Stimulated activated CD4-positive, alpha-beta T cell treated with anti-CD3 and anti-CD28 coated beads, Interleukin-2, amount 100 ng/mL, for 4 hours (primary cell): ENCODE results near the gene FBXL16.

Source experiments
- DNase-seq: peaks from one replicate; pipeline ENCODE4 v3.0.0-alpha.2; 2020; ENCODE audit warnings: low read depth

FBXL16 gene

DNA sequence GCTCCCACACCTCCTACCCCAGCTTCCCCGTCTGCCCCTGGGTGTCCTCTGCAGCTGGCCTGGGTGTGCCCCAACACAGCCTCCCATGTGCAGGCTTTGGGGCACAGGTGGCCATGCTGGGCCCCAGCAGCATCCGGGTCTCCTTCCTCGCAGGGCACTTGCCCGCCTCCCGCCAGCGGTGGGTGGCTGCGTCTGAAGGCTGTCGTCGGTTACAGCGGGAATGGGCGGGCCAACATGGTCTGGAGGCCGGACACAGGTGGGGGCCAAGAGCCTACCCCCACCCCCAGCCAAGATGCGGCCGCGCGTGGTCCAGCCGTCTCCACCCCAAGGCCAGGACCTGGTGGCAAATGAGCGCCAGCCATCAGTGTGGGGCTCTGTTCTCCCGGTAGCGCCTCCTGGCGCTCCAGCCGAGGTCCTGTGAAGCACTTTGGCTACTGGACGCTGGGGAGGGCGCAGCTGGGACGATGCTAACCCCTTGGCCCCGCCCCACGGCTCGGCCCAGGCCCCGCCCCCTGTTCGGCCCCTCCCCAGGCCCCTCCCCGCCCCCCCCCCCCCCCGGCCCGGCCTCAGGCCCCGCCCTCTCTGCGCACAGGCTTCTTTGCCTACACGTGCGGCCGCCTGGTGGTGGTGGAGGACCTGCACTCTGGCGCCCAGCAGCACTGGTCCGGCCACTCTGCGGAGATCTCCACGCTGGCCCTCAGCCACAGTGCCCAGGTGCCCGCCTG is 45.0 kb downstream of the FBXL16 start:
- peak; percentile 38 for DNase-seq

DNA sequence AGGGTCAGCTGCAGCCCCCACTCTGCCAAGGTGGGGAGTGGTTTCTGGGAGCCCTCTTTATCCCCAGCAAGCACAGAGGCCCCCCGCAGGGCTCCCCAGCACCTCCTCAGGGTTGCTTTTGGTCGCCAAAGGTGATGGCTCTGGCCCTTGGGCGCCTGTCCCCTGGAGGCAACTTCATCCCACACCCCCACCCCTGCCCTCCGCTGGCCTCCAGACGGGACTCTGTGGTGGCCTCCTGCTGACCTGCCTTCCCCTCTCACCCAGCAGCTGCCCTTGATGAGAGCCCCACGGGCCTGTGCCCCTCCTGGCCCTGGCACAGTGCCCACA is 45.5 kb downstream of the FBXL16 start:
- no peak for DNase-seq

DNA sequence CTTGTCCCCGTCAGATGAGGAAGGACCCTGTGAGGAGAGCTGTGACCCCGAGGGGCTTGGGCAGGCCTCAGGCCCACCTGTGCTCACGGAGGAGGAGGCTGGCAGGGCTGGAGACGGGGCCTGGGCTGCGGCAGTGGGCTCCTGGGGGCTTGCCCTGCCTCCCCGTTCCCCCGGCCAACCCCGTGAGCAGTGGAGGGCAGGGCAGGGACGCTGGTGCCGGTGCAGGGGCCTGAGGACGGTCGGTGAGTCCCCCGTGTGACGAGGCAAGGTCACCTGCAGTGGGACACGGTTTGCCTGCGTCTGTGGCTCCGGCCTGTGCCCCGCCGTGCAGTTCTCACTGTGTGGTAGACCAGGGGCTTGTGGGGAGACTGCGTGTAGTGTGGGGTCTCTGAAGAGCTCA is 46.0 kb downstream of the FBXL16 start:
- no peak for DNase-seq

DNA sequence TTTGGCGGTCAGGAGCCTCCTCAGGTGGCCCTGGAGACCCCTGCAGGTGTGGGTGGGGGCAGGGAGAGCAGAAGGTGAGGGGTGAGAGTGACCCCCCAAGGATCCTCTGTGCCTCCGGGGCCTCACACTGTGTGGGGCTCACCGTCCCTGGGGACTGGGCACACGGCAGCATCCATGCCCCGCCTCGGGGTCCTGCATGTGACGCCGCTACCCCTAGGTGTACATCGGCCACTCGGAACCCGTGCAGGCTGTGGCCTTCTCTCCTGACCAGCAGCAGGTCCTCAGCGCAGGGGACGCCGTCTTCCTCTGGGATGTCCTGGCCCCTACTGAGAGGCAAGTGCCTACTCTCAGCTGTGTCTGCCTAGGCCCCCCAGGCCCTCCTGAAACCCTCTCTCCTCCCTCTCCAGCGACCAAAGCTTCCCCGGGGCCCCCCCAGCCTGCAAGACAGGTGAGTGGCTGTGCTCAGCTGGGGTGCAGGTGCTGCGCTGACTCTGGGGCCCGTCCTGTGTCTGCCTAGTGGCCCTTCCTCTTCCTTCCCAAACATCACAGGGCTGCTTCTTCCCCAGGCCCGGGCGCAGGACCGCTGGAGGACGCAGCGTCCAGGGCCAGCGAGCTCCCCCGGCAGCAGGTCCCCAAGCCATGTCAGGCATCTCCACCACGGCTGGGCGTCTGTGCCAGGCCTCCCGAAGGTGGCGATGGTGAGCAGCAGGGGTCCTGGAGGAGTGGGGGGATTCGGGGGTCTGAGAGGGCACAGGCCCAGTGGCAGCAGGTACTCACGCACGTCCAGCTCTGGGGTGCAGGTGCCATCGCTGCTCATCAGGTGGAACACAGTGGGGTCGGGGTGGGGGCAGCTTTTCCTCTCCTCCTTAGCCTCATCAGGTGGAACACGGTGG is 46.7 kb downstream of the FBXL16 start:
- no peak for DNase-seq

DNA sequence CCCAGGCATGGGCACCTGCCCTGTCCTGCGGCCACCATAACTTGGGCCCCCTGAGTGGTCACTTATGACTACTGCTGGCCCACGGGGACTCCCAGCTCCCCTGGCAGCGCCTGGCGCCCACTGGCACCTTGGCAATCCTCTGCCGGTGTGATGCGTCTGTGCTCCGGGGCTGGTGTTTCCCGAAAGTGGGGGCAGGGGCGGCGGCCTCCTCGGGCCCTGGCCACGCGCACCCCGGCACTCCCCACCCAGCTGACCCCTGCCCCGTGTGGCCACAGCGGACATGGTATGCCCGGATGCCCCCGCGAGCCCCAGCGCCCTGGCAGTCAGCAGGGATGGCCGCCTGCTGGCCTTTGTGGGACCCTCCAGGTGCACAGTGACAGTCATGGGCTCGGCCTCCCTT is 48.1 kb downstream of the FBXL16 start:
- no peak for DNase-seq

DNA sequence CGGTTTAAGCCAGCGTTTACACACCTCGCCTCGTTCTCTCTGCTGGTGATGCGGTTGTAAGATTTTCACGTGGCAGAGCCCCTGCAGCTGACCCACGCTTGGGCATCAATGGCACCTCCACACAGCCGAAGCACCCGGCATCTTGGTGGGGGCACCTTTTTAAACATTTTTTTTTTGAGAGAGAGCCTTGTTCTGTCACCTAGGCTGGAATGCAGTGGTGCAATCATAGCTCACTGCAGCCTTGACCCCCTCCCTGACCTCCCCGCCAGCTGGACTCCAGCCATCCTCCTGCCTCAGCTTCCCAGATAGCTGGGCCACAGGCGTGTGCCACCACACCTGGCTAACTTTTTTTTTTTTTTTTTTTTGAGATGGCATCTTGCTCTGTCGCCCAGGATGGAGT is 51.6 kb downstream of the FBXL16 start:
- no peak for DNase-seq

DNA sequence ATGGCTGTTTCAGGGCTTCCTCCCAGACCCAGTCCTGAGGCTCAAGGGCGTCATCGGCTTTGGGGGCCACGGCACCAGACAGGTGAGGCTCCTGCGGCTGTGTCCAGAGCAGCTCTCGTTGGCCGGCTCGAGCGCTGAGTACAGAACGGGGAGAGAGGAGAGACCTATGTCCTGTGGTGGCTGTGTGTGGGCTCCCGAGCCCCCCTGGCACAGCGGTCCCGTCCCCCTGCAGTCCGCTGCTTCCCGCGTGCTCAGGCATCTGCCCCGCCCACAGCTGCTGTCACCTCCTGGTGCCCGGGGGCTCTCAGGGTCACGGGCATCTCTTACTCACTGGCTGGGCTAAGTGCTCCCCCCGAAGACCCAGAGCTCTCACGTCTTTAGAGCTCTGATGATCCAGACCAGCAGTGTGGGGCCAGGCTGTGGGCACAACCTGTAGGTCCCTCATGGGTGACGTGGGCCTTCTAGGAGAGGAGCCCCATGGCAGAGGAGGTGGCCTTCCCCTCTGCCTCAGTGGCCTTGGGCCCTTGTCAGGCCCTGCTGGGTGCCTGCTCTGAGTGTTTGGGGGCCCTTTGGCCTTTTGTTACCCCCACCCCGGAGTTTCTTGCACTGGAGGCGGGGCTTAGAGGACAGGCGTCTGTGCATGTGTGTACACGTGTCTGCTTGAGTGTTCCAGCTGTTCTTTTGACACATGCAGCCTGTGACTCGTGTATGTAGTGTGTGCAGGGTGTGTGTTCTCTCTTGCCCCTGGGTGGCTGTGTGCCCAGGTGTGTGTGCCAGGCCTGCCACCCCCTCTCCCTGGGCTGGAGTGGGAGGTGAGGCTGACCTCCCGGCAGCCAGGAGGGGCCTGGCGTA is 52.9 kb downstream of the FBXL16 start:
- DNase-seq: no peak

DNA sequence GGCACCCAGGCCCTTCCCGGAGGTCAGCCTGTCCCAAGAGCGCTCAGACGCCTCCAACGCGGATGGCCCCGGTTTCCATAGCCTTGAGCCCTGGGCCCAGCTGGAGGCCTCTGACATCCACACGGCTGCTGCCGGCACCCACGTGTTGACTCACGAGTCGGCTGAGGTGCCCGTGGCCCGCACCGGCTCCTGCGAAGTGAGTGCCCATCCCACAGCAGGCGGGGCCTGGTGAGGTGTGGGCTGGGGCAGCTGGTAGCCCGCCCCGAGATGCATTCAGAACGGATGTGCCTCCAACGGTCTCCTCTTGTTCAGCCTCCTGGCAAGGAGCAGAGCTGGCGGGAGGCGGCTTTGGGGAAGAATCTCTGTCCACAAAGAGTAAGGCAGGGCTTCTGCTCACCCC is 53.8 kb downstream of the FBXL16 start:
- DNase-seq: no peak

DNA sequence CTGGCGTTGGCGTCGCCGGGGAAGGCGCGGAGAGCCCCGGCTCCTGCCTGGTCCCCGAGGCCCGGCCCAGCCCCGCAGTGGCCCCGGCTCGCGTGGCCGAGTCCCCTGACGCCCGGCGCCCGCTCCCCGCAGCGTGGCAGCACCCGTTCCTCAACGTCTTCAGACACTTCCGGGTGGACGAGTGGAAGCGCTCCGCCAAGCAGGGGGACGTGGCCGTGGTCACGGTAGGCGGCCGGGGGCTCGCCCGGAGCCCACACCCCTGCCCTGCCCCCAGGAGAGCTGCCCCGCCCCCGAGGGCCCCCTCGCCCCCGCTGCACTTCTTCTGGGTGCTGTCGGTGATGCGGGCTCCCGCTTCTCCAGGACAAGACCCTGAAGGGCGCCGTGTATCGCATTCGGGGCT is 56.0 kb downstream of the FBXL16 start:
- DNase-seq: no peak

DNA sequence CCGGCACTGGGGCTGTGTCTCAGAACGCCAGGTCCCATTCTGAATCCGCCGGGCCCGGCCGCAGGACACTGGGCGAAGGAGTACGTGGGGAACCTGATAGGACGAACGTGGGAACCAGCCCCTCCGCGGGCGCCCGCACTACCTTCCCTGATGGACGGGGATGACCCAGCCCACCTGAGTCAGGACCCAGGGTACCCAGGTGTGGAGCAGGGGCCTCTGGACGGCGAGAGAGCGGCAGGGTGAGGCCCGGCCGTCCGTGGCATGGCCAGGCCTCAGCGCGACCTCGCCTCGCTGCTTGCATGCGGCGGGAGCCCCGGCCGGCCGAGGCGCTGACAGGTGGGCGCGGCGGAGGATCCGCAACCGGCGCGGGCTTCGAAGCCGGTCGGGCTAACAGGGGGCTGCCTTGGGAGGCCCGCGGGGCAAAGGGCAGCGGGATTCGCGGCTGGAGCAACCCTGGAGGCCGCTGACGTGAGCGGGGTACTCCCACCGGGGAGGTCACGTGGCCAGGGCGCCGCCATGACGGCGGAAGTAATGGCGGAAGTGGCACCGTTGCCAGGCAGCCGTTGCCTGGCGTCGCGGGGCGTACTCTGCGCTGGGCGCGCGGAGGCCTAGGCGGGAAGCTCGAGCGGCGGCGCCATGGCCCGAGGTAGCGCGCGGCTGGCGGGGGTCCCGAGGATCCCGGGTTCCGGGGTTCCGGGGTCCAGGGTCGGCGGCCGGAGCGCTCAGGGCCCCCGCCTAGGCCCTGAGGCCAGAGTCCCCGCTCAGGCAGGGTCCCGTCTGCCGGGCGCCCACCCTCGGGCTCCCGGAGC is 56.6 kb downstream of the FBXL16 start, which contains the start of gene WDR90:
WDR90 (plus strand) TSS at position 585 of the 809 bp plus-strand sequence; CDS start at position 637, 52 bp downstream.
- peak; percentile 91 for DNase-seq

DNA sequence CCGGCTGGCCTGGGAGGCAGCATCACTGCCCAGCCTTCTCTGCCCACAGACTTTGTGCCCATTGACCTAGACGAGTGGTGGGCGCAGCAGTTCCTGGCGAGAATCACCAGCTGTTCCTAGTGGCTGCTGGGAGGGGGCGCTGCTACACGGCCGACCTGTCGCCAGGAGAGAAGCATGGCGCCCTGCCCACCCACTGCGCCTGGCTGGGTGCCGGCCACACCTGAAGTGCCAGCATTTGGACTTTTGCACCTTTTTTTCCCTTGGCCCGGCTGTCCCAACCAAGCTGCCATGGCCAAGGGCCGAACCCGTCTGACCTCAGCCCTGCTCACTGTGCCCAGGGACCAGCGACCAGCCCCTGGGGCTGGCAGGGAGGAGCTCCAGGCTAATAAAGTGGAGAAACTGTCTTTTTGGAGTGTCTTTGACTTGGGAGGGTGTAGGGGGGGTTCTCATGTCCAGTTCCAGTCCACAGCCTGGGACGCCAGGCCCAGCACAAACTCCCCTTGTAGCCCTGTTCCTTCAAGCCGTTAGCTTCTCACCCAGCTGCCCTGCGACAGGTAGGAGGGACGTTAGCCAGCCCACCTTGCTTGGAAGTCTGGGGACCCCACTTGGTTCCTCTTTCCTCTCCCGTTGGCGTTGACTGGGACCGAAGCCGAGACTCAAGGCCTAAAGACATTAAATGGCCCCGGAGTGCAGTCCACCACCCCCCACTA is 57.4 kb downstream of the FBXL16 start:
- no peak for DNase-seq

DNA sequence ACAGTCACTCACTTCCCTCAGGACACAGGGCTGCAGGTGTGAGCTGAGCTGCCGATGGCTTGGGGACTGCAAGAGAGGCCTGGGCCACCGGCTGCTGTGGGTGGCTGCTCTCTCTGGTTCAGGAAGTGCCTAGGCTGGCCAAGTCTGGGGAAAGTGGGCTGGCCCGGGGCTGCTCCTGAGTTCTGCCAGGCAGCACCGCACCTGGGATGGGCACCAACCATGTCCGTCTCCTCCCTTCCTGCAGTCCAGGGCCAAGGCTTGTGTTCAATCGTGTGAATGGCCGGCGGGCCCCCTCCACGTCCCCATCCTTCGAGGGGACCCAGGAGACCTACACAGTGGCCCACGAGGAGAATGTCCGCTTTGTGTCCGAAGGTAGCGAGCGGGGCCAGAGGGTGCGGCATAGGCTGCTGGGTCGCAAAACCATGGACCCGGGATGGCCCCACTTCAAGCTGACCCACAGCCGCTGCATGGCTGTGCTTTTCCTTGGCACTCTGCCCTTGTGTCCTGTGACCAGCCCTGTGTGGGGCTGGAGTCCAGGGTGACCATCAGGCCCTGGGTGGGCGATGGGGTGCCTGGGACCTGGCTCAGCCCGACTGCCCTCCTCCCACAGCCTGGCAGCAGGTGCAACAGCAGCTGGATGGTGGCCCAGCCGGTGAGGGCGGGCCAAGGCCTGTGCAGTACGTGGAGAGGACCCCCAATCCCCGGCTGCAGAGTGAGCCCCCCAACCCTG is 58.3 kb downstream of the FBXL16 start:
- no peak for DNase-seq

DNA sequence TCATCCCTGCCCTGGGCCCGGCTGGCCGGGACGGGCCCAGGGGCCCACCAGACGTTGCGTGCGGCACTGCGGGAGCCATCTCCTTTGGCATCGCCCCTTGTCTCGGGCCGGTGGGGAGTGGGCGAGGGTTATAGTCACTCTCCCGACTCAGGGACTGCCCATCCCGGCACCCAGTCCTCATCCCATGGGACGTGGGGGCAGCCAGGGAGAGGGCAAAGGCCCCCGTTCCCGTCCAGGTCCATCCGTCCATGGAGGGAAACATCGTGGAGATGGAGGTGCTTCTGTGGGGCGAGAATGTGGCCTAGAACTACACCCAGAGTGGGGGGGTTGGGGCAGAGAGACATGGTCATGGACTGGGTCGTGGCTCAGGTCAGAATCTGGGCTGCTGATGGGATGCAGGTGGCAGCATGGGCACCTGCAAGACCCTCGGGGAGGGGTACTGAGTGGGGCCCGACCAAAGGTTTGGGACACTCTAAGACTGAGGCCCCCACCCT is 58.9 kb downstream of the FBXL16 start:
- no peak for DNase-seq

DNA sequence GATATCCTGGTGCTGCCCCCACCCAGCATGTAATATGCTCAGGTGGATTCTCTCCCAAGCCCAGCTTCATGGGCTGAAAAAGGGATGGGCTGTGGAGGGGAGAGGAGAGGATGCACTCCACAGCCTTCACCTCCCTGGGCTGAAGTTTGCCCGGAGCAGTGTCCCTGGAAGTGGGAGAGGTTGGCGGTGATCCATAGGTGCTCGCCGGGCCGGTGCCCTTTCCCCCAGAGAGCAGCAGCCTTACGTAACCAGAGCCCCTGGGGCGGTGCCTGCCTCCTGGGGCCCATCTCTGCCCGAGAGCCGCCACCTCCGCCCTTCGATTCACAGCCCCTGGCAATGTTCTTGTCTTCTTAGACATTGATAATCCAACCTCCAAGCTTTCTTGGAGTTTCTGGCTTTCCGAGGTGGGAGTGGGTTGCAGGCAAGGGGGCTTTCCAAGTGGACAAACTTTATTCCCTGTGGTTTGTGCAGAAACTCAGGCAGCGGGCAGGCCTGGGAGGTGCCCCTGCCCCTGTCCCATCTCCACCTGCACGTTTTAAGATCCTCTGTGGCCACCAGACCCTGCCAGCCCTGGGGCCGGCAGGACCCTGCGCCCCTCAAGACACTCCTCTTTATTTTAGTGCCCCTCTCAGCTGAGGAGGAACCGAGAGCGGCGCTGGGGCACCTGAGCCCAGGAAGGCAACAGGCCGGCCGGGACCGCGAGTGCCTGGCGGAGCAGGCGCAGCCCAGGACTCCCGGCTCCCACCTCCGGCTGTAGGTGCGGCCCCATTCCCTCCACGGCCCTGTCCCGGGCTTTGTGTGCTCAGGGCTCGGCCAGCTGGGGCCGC is 59.5 kb downstream of the FBXL16 start:
- no peak for DNase-seq

DNA sequence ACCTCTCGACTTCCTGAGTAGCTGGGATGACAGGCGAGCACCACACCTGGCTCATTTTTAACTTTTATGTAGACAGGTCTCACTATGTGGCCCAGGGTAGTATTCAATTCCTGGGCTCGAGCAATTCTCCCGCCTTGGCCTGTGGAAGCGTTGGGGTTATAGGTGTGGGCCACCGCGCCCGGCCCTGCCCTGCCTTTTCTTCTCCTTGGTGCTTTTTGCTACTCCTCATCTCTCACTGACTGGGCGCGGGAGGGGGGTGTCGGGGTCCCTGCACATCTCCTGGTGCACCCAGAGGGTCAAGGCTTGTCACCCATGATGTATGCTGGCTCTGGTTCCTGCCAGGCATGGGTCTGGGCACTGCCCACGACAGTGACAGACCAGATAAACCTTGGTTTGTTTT is 61.0 kb downstream of the FBXL16 start:
- DNase-seq: no peak

DNA sequence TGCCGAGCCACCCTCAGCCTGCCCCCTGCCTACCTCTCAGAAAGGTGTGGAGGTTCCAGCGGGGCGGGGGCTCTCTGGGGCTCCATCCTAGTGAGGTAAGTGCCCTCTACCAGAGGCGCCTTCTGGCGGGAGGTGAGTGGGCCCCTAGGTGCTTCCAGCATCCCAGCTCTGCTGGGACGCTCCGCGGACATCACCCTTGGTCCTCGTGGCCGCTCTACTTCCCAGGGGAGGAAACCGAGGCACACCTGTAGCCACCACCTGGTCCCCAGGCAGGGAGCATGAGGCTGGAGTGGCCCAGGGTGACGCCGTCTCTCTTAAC is 62.6 kb downstream of the FBXL16 start:
- DNase-seq: no peak
